ENCODE measurements around the gene KCNN3.

The KCNN3 gene

GRCh38 chr1:154770897-154771594 lies 99.0 kb downstream of the KCNN3 start:
- no peak for DNase-seq (ENCODE audit: low read depth)

DNA sequence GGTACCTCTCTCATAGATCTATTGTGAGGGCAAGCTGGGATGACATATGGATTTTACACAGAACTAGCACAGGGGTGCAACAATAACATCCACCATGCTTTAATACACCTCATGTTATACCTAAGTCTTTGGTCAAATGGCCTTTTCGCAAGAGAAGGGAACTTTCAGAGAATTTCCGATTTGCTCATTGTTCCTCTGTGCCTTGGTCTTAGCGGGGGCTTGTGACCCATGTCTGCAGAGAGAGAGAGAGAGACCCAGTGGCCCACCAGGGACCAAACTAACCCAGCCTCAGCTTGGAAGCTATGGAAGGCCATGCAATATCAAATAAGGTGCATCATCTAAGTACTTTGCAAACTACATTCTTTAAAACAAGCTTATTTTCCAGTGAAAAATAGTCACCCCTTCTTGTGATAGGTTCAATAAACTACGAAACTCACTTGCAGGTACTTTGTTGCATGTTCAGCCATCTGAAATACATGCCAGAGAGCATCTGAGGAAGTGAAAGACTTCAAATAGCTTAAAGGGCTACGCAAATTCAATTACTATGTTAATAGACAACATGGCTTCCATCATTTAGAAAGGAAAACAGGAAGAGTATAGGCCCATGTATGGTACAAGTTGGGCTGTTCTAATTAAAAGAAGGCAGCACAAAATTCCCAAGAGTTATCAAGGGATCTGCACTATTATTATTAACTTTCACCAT lies 100.7 kb downstream of the KCNN3 start:
- DNase-seq (ENCODE audit: low read depth): no peak

DNA sequence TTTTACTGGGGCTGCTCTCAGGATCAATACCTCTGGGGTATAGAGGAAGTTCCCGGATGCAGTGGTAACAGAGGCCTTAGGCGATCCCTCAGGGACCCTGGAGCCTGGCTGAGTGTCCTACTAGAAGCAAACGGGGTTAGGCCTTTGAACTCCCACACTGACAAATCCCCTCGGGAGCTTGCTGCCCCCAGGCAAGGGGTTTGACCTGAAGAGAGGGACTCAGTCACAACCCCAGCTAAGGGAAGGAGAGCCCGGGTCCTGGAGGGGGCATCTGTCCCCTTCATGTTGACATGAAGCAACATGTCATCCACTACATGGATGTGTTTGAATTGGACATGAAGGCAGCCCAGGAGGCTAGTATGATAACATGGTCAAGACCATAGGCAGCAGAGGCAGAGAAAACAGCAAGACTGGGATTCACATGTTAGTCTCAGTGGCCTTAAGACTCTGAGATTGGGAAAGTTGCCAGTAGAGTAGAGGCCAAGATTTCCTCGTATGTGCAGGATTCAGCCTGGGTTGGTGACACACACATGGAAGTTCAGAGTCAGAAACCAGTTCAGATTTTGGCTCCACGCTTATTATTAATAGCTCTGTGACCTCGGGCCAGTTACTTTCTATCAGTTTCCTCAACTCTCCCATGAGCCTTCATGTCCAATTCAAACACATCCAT lies 101.5 kb downstream of the KCNN3 start:
- DNase-seq (ENCODE audit: low read depth): peak; percentile 6

- peak; percentile 73 for DNase-seq (ENCODE audit: low read depth)
Measured at GRCh38 chr1:154767315-154768240, 102.5 kb downstream of the KCNN3 start.

DNA sequence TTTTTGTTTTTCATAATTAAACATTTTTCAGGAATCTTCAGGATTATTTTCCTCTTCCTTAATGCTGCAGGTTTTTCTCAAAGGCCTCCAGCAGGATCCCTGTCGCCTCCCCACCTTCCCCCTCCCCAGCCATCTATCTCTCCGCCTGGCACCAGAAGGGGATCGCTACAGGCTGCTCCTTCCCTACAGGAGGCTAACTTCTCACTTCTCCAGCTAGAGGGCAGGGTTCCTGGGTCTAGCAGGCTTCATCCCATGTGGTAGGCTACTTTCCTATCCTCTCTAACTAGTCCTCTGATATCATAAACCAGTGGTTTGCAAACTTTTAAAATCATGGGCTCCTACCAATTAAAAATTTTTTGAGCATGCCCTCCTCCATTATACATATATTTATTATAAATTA lies 104.1 kb downstream of the KCNN3 start:
- DNase-seq (ENCODE audit: low read depth): peak; percentile 53

DNA sequence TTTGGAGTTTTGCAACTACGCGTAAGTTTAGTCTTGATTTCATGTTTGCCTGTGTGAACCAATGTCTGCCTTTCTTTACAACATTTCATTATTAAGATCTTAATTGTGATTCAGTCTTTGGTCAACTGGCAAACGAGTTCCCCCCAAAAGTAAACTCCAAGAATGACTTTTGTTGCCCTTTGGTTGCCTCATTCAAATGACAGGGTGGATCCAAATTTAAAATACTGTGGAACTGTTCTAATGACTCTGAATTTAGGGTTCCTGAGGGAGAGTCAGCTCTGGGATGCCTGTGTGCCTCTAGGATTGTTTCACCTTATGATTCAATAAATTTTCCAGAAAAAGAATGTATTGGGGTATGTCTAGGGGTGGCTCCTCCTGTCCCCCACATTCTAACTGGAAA lies 105.3 kb downstream of the KCNN3 start:
- DNase-seq (ENCODE audit: low read depth): no peak

DNA sequence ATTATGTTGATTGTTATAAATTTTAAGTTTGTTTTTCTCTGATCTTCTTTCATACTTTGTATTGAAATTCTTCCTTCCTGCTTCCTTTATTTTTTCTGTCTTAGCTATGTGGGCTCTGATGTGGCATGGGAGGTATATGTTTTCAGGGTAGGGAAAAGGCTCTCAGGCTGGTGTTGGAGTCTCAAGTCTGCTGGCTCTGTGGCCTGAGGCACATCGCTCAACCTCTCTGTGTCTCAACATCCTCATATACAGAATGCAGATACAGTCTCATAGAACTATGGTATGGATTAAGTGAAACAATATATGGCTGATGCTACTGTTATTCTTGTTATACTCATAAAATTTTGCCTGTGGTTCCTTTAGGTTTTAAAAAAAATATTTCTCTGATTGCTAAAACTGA lies 105.9 kb downstream of the KCNN3 start:
- DNase-seq (ENCODE audit: low read depth): no peak

DNA sequence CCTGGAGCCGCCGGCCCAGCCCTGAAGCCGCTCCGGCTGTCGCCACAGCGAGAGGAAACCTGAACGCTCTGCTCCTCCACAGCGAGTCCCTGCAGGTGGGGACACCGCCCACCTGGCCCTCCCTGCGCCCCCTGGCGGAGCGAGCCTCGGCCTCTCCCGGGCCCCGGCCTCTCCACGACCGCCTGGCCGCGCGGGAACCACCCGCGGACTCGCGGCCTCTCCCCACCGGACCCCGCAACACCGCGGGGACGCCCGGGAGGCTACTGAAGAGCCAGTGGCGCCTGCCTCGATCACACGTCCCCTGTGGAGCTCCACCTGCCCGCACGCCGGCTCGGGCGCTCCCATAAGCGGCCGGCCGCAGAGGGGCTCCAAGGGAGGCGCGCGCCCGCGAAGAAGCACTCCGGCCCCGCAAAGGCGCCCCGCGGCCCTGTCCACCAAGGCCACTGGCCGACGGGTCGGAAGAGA lies 109.6 kb downstream of the KCNN3 start:
- no peak for DNase-seq (ENCODE audit: low read depth)

DNA sequence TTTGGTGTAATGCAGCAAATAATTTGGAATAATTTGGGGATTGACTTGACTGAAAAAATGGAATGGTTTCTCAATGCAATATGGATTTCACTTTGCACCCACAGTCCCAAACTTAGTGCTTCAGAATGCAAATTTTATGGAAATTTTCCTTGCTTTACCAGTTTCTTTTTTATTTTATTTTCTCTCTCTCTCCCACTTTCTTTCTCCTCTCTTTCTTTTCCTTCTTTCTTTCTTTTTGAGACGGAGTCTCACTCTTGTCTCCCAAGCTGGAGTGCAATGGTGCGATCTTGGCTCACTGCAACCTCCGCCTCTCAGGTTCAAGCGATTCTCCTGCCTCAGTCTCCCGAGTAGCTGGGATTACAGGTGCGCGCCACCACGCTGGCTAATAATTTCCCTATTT lies 110.3 kb downstream of the KCNN3 start:
- no peak for DNase-seq (ENCODE audit: low read depth)

DNA sequence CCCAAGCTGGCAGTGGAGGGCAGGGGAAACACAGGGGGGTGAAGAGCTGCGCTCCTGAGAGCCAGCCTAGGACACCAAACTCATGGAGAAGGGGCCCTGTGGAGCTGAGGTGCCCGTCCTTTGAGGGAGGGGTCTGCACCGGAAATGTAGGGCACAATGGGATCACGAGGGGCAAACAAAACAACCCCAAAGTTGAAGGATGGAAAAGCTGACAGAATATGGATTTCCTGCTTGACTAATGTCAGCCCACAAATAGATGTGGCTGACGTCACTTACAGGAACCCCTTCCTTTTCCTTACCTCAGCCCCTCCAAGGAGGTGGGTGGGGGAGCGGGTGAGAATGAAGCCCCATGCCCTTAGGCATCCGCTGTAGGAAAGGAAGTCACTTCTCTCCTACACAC lies 110.9 kb downstream of the KCNN3 start:
- DNase-seq (ENCODE audit: low read depth): no peak

GRCh38 chr1:154758346-154758745 lies 111.7 kb downstream of the KCNN3 start:
- DNase-seq (ENCODE audit: low read depth): no peak

DNA sequence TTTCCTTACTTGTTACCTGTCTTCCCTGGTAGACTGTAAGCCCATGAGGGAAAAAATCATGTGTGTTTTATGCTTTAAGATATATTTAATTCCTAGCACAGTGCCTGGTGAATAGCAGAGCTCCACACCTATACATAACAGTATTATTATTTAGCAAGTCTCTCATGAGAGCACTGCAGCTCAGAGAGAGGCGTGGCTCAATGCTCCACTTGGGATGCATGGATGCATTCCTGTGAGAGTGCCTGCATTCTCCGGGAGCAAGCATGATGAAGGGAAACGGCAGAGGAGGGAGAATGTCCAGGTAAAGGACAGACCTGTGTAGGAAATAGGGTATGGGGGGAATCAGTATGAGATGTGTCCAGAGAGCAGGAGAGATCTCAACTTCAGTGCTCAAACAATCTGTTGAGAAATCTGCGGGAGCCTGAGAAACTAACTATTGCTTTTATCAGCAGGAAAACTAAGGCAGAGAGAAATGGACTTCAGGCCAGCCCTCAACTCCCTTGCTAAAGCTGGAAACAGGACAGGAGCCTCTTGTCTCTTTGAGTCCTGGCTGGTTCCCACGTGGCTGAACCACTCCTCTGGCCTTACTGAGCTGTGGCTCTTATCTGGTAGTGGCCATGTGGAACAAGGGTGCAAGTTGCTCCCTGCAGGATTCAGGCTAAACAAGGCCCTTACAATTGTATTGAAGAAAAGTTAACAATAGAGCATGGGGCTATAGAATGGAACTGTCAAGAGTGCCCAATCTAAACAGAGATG lies 113.1 kb downstream of the KCNN3 start:
- no peak for DNase-seq (ENCODE audit: low read depth)

GRCh38 chr1:154755858-154756730 lies 114.0 kb downstream of the KCNN3 start:
- peak; percentile 46 for DNase-seq (ENCODE audit: low read depth)

GRCh38 chr1:154753426-154753825 lies 116.7 kb downstream of the KCNN3 start:
- no peak for DNase-seq (ENCODE audit: low read depth)

DNA sequence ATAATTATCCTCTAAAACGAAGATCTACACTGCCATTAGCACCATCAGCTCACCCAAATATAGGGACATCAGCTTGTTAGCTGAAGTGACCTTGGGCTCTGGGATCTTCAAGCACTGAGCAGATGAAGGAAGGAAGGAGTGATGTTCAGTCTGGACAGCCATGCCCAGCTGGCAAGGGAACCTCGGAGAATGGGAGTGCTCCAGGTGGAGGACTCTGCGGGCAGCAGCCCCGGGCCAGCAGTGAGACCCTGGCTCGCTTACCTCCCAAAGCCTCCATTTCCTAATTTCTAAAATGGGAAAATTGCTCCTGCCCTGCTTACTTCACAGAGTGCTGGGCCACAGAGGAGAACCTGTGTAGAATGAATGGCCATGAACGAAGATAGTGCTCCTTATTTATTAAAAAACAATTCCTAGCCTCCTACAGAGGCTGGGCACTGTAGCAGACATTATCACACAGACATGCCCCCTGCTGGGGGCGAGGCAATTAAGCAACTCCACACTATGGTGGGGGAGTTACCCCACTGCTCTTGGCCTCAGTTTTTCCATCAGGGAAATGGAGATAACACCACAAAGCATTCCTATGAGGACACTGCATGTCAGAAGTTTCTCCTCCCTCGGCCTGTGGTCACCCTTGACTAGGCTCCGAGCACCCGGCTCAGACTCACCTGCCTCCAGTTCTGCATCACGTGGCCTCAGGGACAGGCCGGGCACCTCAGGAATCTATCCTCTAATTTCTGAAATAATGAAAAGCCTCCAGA lies 117.6 kb downstream of the KCNN3 start:
- DNase-seq (ENCODE audit: low read depth): no peak

DNA sequence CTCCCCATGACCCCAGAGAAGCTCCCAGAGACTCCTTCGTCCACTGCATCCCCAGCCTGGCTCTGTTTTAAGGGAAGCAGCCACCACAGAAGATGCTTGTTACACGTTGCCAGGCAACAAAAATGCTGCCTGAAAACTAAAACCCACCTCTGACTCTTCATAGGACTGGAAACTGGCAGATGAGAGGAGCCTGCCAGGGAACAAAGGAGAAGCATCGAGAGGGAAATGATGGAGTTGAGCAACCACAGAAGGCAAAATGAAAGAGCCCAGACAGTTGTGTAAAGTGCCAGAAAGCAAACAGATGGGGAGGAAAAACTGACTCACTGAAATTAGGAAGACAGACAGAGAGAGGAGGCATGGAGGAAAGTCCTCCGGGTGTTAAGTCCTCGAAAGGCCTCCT lies 118.4 kb downstream of the KCNN3 start:
- peak; percentile 25 for DNase-seq (ENCODE audit: low read depth)

DNA sequence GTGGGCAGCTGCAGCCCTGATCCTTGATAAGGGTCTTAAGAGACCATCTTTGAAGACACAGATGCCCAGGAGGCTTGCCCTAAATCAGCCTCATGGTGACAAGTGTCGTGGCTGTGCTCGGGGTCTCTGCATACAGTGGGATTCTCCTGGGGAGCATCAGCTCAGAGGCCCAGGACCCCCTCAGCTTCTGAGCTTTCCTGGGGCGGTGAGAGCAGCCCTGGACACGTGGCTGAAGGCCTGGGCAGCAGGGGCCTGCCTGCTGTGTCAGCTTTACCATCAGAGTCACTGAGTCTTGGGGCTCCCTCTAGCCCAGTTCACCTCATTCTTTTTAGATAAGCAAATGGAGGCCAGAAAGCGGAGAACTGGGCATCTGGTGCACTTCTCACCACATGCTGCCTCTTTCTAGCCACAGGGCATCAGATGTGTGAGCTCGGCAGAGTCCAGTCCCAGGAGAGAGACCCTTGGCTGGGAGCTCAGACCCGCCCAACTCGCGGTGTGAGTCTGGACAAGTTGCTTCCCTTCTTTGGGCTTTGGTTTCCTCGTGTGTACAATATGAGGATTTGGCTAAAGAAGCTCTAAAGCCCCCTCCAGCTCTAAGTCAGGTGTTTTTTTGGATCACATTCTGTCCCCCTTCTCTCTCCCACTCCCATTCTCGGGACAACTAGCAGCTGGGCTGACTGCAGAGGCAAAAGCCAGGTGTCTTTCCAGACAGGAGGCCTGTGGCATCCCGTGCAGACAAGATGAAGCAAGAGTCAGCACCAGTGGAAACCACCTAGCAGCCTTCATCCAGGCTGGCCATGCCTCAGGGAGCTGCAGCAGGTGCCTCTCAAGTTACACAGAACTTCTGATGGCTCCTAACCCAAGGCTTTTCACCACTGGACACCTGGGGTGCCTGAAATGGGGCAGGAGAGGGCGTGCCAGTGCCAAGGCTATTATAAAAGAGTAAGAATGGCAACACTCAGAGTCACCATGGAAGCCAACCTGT lies 119.1 kb downstream of the KCNN3 start:
- DNase-seq (ENCODE audit: low read depth): no peak

DNA sequence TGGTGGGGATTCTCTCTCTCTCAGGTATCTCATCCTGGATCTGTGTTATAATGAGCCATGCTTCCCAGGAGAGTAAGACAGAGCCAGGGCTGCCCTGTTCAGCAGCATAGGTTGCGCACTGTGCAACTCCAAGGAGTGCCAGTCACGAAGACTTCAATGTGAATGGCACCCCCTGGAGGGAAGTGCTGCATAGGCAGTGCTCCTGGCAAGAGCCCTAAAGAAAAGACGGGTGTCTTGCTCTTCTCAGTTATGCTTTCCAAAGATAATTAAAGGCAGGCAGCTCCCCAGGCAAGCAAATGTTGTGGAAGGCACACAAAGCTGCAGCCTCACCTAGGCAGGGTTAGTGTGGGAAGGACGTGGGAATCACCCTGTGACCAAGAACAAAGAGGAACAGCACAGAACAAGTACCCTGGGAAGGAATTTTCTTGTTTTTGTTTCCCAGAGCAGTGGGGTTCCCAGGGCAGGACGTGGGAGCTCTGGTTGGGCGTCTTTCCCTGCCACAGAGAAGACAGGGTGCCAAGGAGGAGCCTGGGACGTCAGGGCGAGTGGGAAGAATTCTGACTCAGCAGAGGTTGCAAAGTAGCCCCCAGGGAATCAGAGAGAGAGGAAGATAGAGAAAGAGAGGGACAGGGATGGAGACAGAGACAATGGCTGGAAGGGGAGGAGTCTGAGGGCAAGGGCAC lies 120.9 kb downstream of the KCNN3 start:
- peak; percentile 24 for DNase-seq (ENCODE audit: low read depth)
